WTC11 (cell line): Measurements from ENCODE around the gene STK40. TPM values are rescaled to one million over a fixed set of nuclear protein-coding genes. Genes with fewer than 3 reads are reported as not detected.

Source experiments
- ATAC-seq: fragments of 200-7000 bp; cut with Tn5 transposase; 2 replicates; pipeline ENCODE4 v1.10.0; 2021; ENCODE audit warnings: mild to moderate bottlenecking, moderate library complexity
- CTCF ChIA-PET: fragments of 300-600 bp; sonication (Branson Sonifier 250); formaldehyde crosslinking; loops from one replicate; lab custom pipeline; 2021; ENCODE audit warnings: antibody characterized with exemption; lab: Charles Lee
- POLR2A ChIA-PET: fragments of 350-600 bp; sonication (Branson Sonifier 250); formaldehyde crosslinking; loops from one replicate; lab custom pipeline; 2021; ENCODE audit warnings: antibody characterized with exemption; lab: Charles Lee
- DNase-seq: peaks from one replicate; pipeline ENCODE4 v3.0.0; 2021; ENCODE audit warnings: low spot score
- H3K27ac Mint-ChIP-seq: 2 replicates; pipeline ENCODE4 v1.8.0; 2021; ENCODE audit warnings: mixed read lengths
- H3K27me3 Mint-ChIP-seq: 2 replicates; pipeline ENCODE4 v1.8.0; 2021; ENCODE audit warnings: low read depth, mild to moderate bottlenecking, moderate library complexity, mixed read lengths
- H3K36me3 Mint-ChIP-seq: 2 replicates; pipeline ENCODE4 v1.8.0; 2021; ENCODE audit warnings: mixed read lengths
- H3K4me1 Mint-ChIP-seq: 2 replicates; pipeline ENCODE4 v1.8.0; 2022; ENCODE audit warnings: mixed read lengths
- H3K4me3 Mint-ChIP-seq: 2 replicates; pipeline ENCODE4 v1.8.0; 2021; ENCODE audit warnings: mild to moderate bottlenecking, moderate library complexity, mixed read lengths
- H3K9me3 Mint-ChIP-seq: 2 replicates; pipeline ENCODE4 v1.8.0; 2021; ENCODE audit warnings: mixed read lengths
- AFF4 ChIP-seq: sonication (generic); formaldehyde crosslinking; IDR thresholded peaks from 2 replicates; pipeline ENCODE4 v1.8.1; 2023; ENCODE audit warnings: mild to moderate bottlenecking, missing genetic modification reagents, borderline replicate concordance
- ATF6 ChIP-seq: sonication (generic); formaldehyde crosslinking; IDR thresholded peaks from 2 replicates; pipeline ENCODE4 v1.8.1; 2023; ENCODE audit warnings: mild to moderate bottlenecking, missing genetic modification reagents
- E2F4 ChIP-seq: sonication (generic); formaldehyde crosslinking; IDR thresholded peaks from 2 replicates; pipeline ENCODE4 v1.8.1; 2022; ENCODE audit warnings: low read depth, mild to moderate bottlenecking, moderate library complexity, missing genetic modification reagents, borderline replicate concordance
- ELF4 ChIP-seq: sonication (generic); formaldehyde crosslinking; IDR thresholded peaks from 2 replicates; pipeline ENCODE4 v1.8.1; 2022; ENCODE audit warnings: low read depth, mild to moderate bottlenecking, moderate library complexity, missing genetic modification reagents
- EMX1 ChIP-seq: fragments of 250-450 bp; sonication (Bioruptor Pico); IDR thresholded peaks from 2 replicates; pipeline ENCODE4 v1.8.0; 2021; ENCODE audit warnings: mild to moderate bottlenecking
- FOXP4 ChIP-seq: sonication (generic); formaldehyde crosslinking; IDR thresholded peaks from 2 replicates; pipeline ENCODE4 v1.8.0; 2022; ENCODE audit warnings: mild to moderate bottlenecking, missing genetic modification reagents
- HMGA2 ChIP-seq: fragments of 250-450 bp; sonication (Bioruptor Pico); IDR thresholded peaks from 2 replicates; pipeline ENCODE4 v1.4.0; 2021; ENCODE audit warnings: mild to moderate bottlenecking, moderate library complexity
- IRF1 ChIP-seq: sonication (generic); formaldehyde crosslinking; IDR thresholded peaks from 2 replicates; pipeline ENCODE4 v1.8.0; 2023; ENCODE audit warnings: missing genetic modification reagents
- IRF2 ChIP-seq: sonication (generic); formaldehyde crosslinking; IDR thresholded peaks from 2 replicates; pipeline ENCODE4 v1.8.0; 2022; ENCODE audit warnings: low read depth, missing genetic modification reagents, borderline replicate concordance
- JAZF1 ChIP-seq: fragments of 250-450 bp; sonication (Bioruptor Pico); IDR thresholded peaks from 2 replicates; pipeline ENCODE4 v1.9.0; 2021; ENCODE audit warnings: moderate library complexity, mild to moderate bottlenecking, inconsistent platforms
- OVOL2 ChIP-seq: fragments of 250-450 bp; sonication (Bioruptor Pico); IDR thresholded peaks from 2 replicates; pipeline ENCODE4 v1.9.0; 2021; ENCODE audit warnings: mild to moderate bottlenecking, borderline replicate concordance
- RELA ChIP-seq: sonication (generic); formaldehyde crosslinking; IDR thresholded peaks from 2 replicates; pipeline ENCODE4 v1.8.1; 2022; ENCODE audit warnings: missing genetic modification reagents, mild to moderate bottlenecking, borderline replicate concordance
- RORB ChIP-seq: fragments of 250-450 bp; sonication (Bioruptor Pico); IDR thresholded peaks from 2 replicates; pipeline ENCODE4 v1.9.0; 2021; ENCODE audit warnings: mild to moderate bottlenecking
- SMAD3 ChIP-seq: sonication (generic); formaldehyde crosslinking; IDR thresholded peaks from 2 replicates; pipeline ENCODE4 v1.8.0; 2022; ENCODE audit warnings: missing genetic modification reagents, mild to moderate bottlenecking, borderline replicate concordance
- SOX15 ChIP-seq: fragments of 250-450 bp; sonication (Bioruptor Pico); IDR thresholded peaks from 2 replicates; pipeline ENCODE4 v1.9.0; 2021; ENCODE audit warnings: mild to moderate bottlenecking
- TEAD1 ChIP-seq: sonication (generic); formaldehyde crosslinking; IDR thresholded peaks from 2 replicates; pipeline ENCODE4 v1.8.0; 2022; ENCODE audit warnings: mild to moderate bottlenecking, missing genetic modification reagents
- USF2 ChIP-seq: sonication (generic); formaldehyde crosslinking; IDR thresholded peaks from 2 replicates; pipeline ENCODE4 v1.8.1; 2023; ENCODE audit warnings: mild to moderate bottlenecking, missing genetic modification reagents, moderate library complexity
- ZBTB43 ChIP-seq: sonication (generic); formaldehyde crosslinking; IDR thresholded peaks from 2 replicates; pipeline ENCODE4 v1.8.1; 2023; ENCODE audit warnings: mild to moderate bottlenecking, missing genetic modification reagents
- ZNF121 ChIP-seq: sonication (generic); formaldehyde crosslinking; IDR thresholded peaks from 2 replicates; pipeline ENCODE4 v1.8.0; 2023; ENCODE audit warnings: missing genetic modification reagents
- ZNF138 ChIP-seq: sonication (generic); formaldehyde crosslinking; conservative IDR thresholded peaks from 2 replicates; pipeline ENCODE4 v1.8.1; 2022; ENCODE audit warnings: mild to moderate bottlenecking, moderate library complexity, missing genetic modification reagents
- ZNF423 ChIP-seq: fragments of 250-450 bp; sonication (Bioruptor Pico); IDR thresholded peaks from 2 replicates; pipeline ENCODE4 v2.1.2; 2022; ENCODE audit warnings: mild to moderate bottlenecking, moderate library complexity
- total RNA-seq: library from RNA; stranded (reverse); gene quantifications from 3 replicates; pipeline ENCODE4 v1.2.3, GENCODE V29; 2021

The STK40 gene
- total RNA-seq, 1 experiment from 2014 or later: 24.7 TPM

GRCh38 chr1:36345353-36345752 is 40.4 kb downstream of the STK40 start (continued):
- no peak for TF ChIP-seq FOXP4 (CRISPR knock-in tag)
- no peak for TF ChIP-seq ZNF121
- no peak for TF ChIP-seq SOX15 (CRISPR knock-in tag)
- no peak for TF ChIP-seq HMGA2 (CRISPR knock-in tag)
- TF ChIP-seq JAZF1 (CRISPR knock-in tag): no peak
- TF ChIP-seq, all 79 proteins: peak for 0

- Mint-ChIP-seq H3K9me3 (no peaks in the 10 kb centered on the region), H3K27me3 (no peaks in the 10 kb centered on the region), H3K4me3 (no peak overlapping the region), H3K36me3 (peaks cover 19% of the 10 kb centered on the region), H3K4me1 (no peaks in the 10 kb centered on the region), H3K27ac (peak overlapping the region; percentile 28; the same call in 1 of the 2 replicates)
- ChIA-PET POLR2A (no interaction called here), CTCF (interaction anchor here (0.6 to 6.0 kb wide), 4 partner anchors 16 to 740 kb away, joined by 3 to 76 read pairs (median 4); no protein-coding TSS in a partner anchor)
- ATAC-seq (no peak), DNase-seq (no peak)
- TF ChIP-seq RORB (CRISPR knock-in tag) (no peak), IRF2 (CRISPR knock-in tag) (no peak), ZNF423 (CRISPR knock-in tag) (no peak), ZNF138 (CRISPR knock-in tag) (no peak), JAZF1 (CRISPR knock-in tag) (no peak), SMAD3 (no peak), ATF6 (no peak), AFF4 (CRISPR knock-in tag) (no peak), OVOL2 (CRISPR knock-in tag) (no peak)
These were observed 41.4 kb downstream of the STK40 start for GRCh38 chr1:36344395-36344680.

GRCh38 chr1:36343651-36344394 is 41.9 kb downstream of the STK40 start:
- peaks cover 19% of the 10 kb centered on the region for H3K36me3 Mint-ChIP-seq
- no peak for DNase-seq
- ChIA-PET CTCF (interaction anchor here (0.6 to 6.0 kb wide), 19 partner anchors 8 to 740 kb away, joined by 3 to 76 read pairs (median 11); partner anchors contain the start of genes EVA1B, OSCP1, SH3D21 and STK40), POLR2A (no interaction called here)
- no peaks in the 10 kb centered on the region for H3K9me3 Mint-ChIP-seq
- no peaks in the 10 kb centered on the region for H3K27me3 Mint-ChIP-seq
- H3K27ac Mint-ChIP-seq: no peak overlapping the region
- H3K4me3 Mint-ChIP-seq: no peak overlapping the region
- ATAC-seq: no peak
- no peaks in the 10 kb centered on the region for H3K4me1 Mint-ChIP-seq
- TF ChIP-seq IRF2 (CRISPR knock-in tag): no peak
- no peak for TF ChIP-seq ZBTB43
- no peak for TF ChIP-seq TEAD1
- no peak for TF ChIP-seq EMX1 (CRISPR knock-in tag)
- no peak for TF ChIP-seq E2F4 (CRISPR knock-in tag)
- TF ChIP-seq USF2 (CRISPR knock-in tag): no peak
- no peak for TF ChIP-seq RELA (CRISPR knock-in tag)
- TF ChIP-seq IRF1 (CRISPR knock-in tag): no peak
- TF ChIP-seq HMGA2 (CRISPR knock-in tag): no peak
- no peak for TF ChIP-seq ELF4
